ENCODE results near the gene ABCC3.

The ABCC3 gene, protein sequence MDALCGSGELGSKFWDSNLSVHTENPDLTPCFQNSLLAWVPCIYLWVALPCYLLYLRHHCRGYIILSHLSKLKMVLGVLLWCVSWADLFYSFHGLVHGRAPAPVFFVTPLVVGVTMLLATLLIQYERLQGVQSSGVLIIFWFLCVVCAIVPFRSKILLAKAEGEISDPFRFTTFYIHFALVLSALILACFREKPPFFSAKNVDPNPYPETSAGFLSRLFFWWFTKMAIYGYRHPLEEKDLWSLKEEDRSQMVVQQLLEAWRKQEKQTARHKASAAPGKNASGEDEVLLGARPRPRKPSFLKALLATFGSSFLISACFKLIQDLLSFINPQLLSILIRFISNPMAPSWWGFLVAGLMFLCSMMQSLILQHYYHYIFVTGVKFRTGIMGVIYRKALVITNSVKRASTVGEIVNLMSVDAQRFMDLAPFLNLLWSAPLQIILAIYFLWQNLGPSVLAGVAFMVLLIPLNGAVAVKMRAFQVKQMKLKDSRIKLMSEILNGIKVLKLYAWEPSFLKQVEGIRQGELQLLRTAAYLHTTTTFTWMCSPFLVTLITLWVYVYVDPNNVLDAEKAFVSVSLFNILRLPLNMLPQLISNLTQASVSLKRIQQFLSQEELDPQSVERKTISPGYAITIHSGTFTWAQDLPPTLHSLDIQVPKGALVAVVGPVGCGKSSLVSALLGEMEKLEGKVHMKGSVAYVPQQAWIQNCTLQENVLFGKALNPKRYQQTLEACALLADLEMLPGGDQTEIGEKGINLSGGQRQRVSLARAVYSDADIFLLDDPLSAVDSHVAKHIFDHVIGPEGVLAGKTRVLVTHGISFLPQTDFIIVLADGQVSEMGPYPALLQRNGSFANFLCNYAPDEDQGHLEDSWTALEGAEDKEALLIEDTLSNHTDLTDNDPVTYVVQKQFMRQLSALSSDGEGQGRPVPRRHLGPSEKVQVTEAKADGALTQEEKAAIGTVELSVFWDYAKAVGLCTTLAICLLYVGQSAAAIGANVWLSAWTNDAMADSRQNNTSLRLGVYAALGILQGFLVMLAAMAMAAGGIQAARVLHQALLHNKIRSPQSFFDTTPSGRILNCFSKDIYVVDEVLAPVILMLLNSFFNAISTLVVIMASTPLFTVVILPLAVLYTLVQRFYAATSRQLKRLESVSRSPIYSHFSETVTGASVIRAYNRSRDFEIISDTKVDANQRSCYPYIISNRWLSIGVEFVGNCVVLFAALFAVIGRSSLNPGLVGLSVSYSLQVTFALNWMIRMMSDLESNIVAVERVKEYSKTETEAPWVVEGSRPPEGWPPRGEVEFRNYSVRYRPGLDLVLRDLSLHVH (N-terminal part only)

DNA sequence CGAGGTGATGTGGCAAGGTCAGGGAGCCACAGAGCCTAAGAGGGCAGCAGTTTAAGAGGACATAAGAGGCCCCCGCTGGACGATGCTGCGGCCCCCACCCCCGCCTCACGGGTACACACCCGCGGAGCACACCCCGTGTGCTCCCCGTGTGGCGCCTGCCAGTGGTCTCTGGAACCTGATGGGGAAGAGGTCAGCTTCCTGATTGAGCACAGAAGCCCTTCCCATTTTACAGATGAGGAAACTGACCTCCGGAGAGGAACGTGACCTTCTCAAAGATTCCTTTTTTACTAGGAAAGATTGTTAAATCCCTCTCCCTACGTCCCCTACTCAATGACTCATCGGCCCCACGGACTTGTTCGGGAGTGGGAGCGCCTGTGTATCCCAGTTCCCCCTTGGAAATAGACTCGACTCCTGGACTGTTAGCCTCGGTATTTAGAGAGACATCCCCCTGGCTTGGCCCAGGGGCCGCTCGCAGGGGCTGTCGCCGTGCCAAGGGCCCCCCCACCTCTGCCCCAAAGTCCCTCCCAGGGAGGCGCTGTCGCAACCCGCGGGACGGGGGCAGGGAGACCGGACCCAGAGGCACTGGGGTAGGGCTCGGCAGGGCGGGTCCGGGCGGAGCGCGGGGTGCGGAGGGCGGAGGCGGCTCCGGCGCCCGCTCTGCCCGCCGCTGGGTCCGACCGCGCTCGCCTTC, at the start of gene ABCC3:
ABCC3 (plus strand) TSS at position 658 of the 691 bp plus-strand sequence. CDS start 56 bp downstream, outside the sequence.
- Histone ChIP-seq H3K9ac (ENCODE audit: low read length) (no peak within 1 kb of the TSS), H3K4me3 (ENCODE audit: low read length) (peak within 1 kb of the TSS; percentile 35), H3K4me1 (ENCODE audit: control insufficient read depth, low read depth, low read length) (no peaks in the 10 kb centered on the region), H3K36me3 (ENCODE audit: control insufficient read depth, low read depth, low read length) (no peaks in the 10 kb centered on the region), H3K9me3 (ENCODE audit: control insufficient read depth, low read depth, low read length) (no peaks in the 10 kb centered on the region), H3K27me3 (ENCODE audit: control insufficient read depth, insufficient read depth, low read length) (peaks cover 50% of the 10 kb centered on the region), H3K27ac (ENCODE audit: low read length) (no peak within 1 kb of the TSS)

GRCh38 chr17:50585346-50585745, 49.3 kb upstream of the ABCC3 start:
- no peak overlapping the region for H3K9ac ChIP-seq (ENCODE audit: low read length)
- no peak overlapping the region for H3K4me3 ChIP-seq (ENCODE audit: low read length)
- H3K4me1 ChIP-seq (ENCODE audit: control insufficient read depth, low read depth, low read length), result peaks cover 14% of the 10 kb centered on the region
- H3K27ac ChIP-seq (ENCODE audit: low read length), result no peak overlapping the region
- H3K36me3 ChIP-seq (ENCODE audit: control insufficient read depth, low read depth, low read length), result no peaks in the 10 kb centered on the region
- H3K9me3 ChIP-seq (ENCODE audit: control insufficient read depth, low read depth, low read length), result no peaks in the 10 kb centered on the region
- H3K27me3 ChIP-seq (ENCODE audit: control insufficient read depth, insufficient read depth, low read length), result no peaks in the 10 kb centered on the region

DNA sequence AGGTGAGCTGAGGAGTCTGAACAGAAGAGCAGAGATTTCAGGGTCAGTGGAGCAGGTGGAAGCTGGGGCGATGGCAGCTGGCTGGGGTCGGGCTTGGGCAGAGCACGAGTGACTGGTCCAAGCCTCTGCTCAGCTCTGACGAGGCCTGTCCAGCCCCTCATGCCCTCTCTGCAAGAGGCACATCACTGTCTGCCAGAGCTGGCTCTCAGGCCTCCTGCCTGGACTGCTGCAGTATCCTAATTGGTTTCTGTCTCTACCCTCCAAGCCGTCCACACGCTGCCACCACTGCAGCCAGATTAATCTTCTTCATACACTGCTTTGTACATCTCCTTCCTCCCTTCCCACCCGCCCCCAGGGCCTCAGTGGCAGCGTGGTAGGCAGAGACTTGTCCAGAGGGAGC, 48.8 kb upstream of the ABCC3 start:
- Histone ChIP-seq H3K9me3 (ENCODE audit: control insufficient read depth, low read depth, low read length) (no peaks in the 10 kb centered on the region), H3K4me1 (ENCODE audit: control insufficient read depth, low read depth, low read length) (peaks cover 9% of the 10 kb centered on the region), H3K36me3 (ENCODE audit: control insufficient read depth, low read depth, low read length) (no peaks in the 10 kb centered on the region), H3K27ac (ENCODE audit: low read length) (no peak overlapping the region), H3K4me3 (ENCODE audit: low read length) (no peak overlapping the region), H3K27me3 (ENCODE audit: control insufficient read depth, insufficient read depth, low read length) (no peaks in the 10 kb centered on the region), H3K9ac (ENCODE audit: low read length) (no peak overlapping the region)

DNA sequence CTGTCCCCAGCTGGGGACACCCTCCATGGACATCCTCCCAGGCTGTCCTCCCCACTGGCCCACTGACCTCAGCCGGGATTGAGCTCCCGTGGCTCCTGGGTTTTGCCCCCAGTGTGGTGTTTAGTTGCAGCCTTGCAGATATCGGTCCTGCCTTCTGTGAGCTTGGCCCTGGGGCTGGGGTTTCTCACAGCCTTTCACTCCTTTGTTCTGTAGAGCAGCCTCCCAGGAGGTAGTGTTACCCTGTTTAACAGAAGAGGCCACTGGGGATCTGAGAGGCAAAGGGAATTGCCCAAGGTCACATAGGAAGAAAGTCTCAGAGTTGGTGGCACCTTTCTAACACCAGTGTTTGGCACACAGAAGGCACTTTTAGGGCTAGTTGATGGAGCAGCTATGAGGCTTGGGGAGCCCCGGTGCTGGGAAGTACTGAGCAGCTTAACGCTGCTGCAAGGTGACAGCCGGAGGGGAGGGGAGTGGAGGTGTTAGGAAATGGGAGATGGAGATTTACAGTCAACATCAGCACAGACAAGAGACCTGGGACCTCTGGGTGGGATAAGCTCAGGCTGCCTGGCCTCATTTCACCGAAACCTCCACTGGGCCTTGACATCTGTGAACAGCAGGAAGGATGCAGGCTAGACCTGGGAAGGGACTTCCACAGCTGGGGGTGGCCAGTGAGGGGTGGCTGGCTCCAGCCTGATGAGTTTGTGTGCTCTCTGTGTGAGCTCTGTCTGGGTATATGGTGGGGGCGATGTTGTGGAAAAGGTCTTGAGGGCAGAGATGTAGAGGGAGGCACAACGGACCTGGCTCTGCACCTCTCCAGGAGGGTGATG, 48.0 kb upstream of the ABCC3 start:
- Histone ChIP-seq H3K4me1 (ENCODE audit: control insufficient read depth, low read depth, low read length) (peaks cover 9% of the 10 kb centered on the region), H3K9ac (ENCODE audit: low read length) (no peak overlapping the region), H3K9me3 (ENCODE audit: control insufficient read depth, low read depth, low read length) (no peaks in the 10 kb centered on the region), H3K27ac (ENCODE audit: low read length) (no peak overlapping the region), H3K36me3 (ENCODE audit: control insufficient read depth, low read depth, low read length) (no peaks in the 10 kb centered on the region), H3K4me3 (ENCODE audit: low read length) (no peak overlapping the region), H3K27me3 (ENCODE audit: control insufficient read depth, insufficient read depth, low read length) (no peaks in the 10 kb centered on the region)

- H3K9ac ChIP-seq (ENCODE audit: low read length), result no peak overlapping the region
- H3K36me3 ChIP-seq (ENCODE audit: control insufficient read depth, low read depth, low read length), result no peaks in the 10 kb centered on the region
- peaks cover 9% of the 10 kb centered on the region for H3K4me1 ChIP-seq (ENCODE audit: control insufficient read depth, low read depth, low read length)
- H3K27me3 ChIP-seq (ENCODE audit: control insufficient read depth, insufficient read depth, low read length), result no peaks in the 10 kb centered on the region
- H3K4me3 ChIP-seq (ENCODE audit: low read length), result no peak overlapping the region
- no peaks in the 10 kb centered on the region for H3K9me3 ChIP-seq (ENCODE audit: control insufficient read depth, low read depth, low read length)
- no peak overlapping the region for H3K27ac ChIP-seq (ENCODE audit: low read length)
Measured at GRCh38 chr17:50587571-50587970, 47.1 kb upstream of the ABCC3 start.

- Histone ChIP-seq H3K27me3 (ENCODE audit: control insufficient read depth, insufficient read depth, low read length) (no peaks in the 10 kb centered on the region), H3K36me3 (ENCODE audit: control insufficient read depth, low read depth, low read length) (no peaks in the 10 kb centered on the region)
Measured at GRCh38 chr17:50588391-50589049, 46.2 kb upstream of the ABCC3 start.

DNA sequence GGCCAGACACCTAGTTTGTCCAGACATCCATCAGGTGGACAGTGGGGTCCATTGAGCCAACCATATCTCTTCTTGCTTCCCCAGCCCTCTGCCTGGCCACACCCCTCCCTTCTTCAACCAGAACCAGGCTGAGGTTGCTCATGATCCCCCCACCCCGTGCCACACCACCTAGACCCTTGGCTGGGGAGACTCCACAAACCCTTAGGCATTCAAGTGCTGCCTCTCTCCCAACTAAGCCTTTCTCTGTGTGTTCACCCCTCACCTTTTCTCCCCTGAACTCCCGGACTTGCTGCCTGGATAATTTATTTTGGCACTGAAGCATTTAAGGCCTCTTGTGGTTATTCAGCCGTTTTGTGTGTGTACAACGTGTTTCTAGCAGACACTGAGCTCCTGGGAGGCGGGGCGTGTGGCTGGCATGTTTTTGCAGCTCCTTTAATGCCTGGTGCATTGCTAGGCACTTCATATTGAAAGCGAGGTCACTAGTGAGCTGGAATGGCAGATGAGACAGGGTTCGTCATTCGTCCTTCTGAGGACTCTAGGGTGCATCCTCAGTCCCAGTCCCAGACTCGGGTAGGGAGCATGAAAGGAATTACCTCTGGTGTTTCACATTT, 45.5 kb upstream of the ABCC3 start:
- no peak overlapping the region for H3K4me3 ChIP-seq (ENCODE audit: low read length)
- no peaks in the 10 kb centered on the region for H3K9me3 ChIP-seq (ENCODE audit: control insufficient read depth, low read depth, low read length)
- H3K9ac ChIP-seq (ENCODE audit: low read length), result no peak overlapping the region
- H3K4me1 ChIP-seq (ENCODE audit: control insufficient read depth, low read depth, low read length), result peaks cover 20% of the 10 kb centered on the region
- H3K27ac ChIP-seq (ENCODE audit: low read length), result no peak overlapping the region
- no peaks in the 10 kb centered on the region for H3K27me3 ChIP-seq (ENCODE audit: control insufficient read depth, insufficient read depth, low read length)
- H3K36me3 ChIP-seq (ENCODE audit: control insufficient read depth, low read depth, low read length), result no peaks in the 10 kb centered on the region

More at GRCh38 chr17:50588391-50589049, 46.2 kb upstream of the ABCC3 start:
- no peak overlapping the region for H3K4me3 ChIP-seq (ENCODE audit: low read length)
- no peaks in the 10 kb centered on the region for H3K9me3 ChIP-seq (ENCODE audit: control insufficient read depth, low read depth, low read length)
- no peak overlapping the region for H3K27ac ChIP-seq (ENCODE audit: low read length)
- H3K9ac ChIP-seq (ENCODE audit: low read length), result no peak overlapping the region
- H3K4me1 ChIP-seq (ENCODE audit: control insufficient read depth, low read depth, low read length), result peaks cover 16% of the 10 kb centered on the region

- Histone ChIP-seq H3K27ac (ENCODE audit: low read length) (no peak overlapping the region), H3K9me3 (ENCODE audit: control insufficient read depth, low read depth, low read length) (no peaks in the 10 kb centered on the region), H3K9ac (ENCODE audit: low read length) (no peak overlapping the region), H3K36me3 (ENCODE audit: control insufficient read depth, low read depth, low read length) (no peaks in the 10 kb centered on the region), H3K27me3 (ENCODE audit: control insufficient read depth, insufficient read depth, low read length) (no peaks in the 10 kb centered on the region), H3K4me1 (ENCODE audit: control insufficient read depth, low read depth, low read length) (peaks cover 20% of the 10 kb centered on the region), H3K4me3 (ENCODE audit: low read length) (no peak overlapping the region)
Measured at GRCh38 chr17:50590946-50591737, 43.5 kb upstream of the ABCC3 start.

- no peak overlapping the region for H3K9ac ChIP-seq (ENCODE audit: low read length)
- H3K27me3 ChIP-seq (ENCODE audit: control insufficient read depth, insufficient read depth, low read length), result no peaks in the 10 kb centered on the region
- H3K27ac ChIP-seq (ENCODE audit: low read length), result no peak overlapping the region
- H3K4me3 ChIP-seq (ENCODE audit: low read length), result no peak overlapping the region
- no peaks in the 10 kb centered on the region for H3K9me3 ChIP-seq (ENCODE audit: control insufficient read depth, low read depth, low read length)
- H3K4me1 ChIP-seq (ENCODE audit: control insufficient read depth, low read depth, low read length), result peaks cover 11% of the 10 kb centered on the region
- no peaks in the 10 kb centered on the region for H3K36me3 ChIP-seq (ENCODE audit: control insufficient read depth, low read depth, low read length)
Measured at GRCh38 chr17:50593321-50593720, 41.4 kb upstream of the ABCC3 start.
